GM13976 (cell line): ENCODE results near the gene TTC34.

Experiments used
- DNase-seq: peaks from one replicate; pipeline ENCODE4 v3.0.0; 2012; ENCODE audit warnings: low spot score
- CTCF ChIP-seq: IDR thresholded peaks from 2 replicates; pipeline ENCODE4 v1.5.1; 2012; ENCODE audit warnings: borderline replicate concordance, mild to moderate bottlenecking; ENCODE audit not compliant: insufficient read depth; ENCODE audit errors: extremely low read depth, missing control alignments, control extremely low read depth
- in situ Hi-C: fragments of 300-500 bp; cut with MboI; formaldehyde crosslinking; loops from one replicate; pipeline ENCODE4 v1.12.0; 2022; ENCODE audit warnings: low sequenced_read_pairs, mixed read lengths, inconsistent platforms; ENCODE audit not compliant: unreplicated experiment

The TTC34 gene

GRCh38 chr1:2645776-2646175, 155.7 kb downstream of the TTC34 start:
- in situ Hi-C loops = no loop called here
- no peak for DNase-seq
- TF ChIP-seq CTCF = no peak

GRCh38 chr1:2645143-2645542, 156.3 kb downstream of the TTC34 start:
- TF ChIP-seq CTCF = no peak
- DNase-seq = no peak
- in situ Hi-C loops = no loop called here

- no peak for DNase-seq
- in situ Hi-C loops = no loop called here
- no peak for TF ChIP-seq CTCF
Measured at GRCh38 chr1:2644591-2645101, 156.8 kb downstream of the TTC34 start.

GRCh38 chr1:2644171-2644570, 157.3 kb downstream of the TTC34 start:
- no peak for TF ChIP-seq CTCF
- DNase-seq = no peak
- in situ Hi-C loops = no loop called here

- TF ChIP-seq CTCF = no peak
- in situ Hi-C loops = no loop called here
- peak; percentile 29 for DNase-seq
Measured at GRCh38 chr1:2643414-2644077, 157.9 kb downstream of the TTC34 start.

GRCh38 chr1:2642560-2643413, 158.7 kb downstream of the TTC34 start:
- in situ Hi-C loops = no loop called here
- TF ChIP-seq CTCF = peak; percentile 44
- peak; percentile 100 for DNase-seq
